OCI-LY7 (cell line): Measurements from ENCODE around the gene SLC39A7. TPM values are rescaled to one million over a fixed set of nuclear protein-coding genes. Genes with fewer than 3 reads are reported as not detected.

Experiments
- BruUV-seq: library from RNA; stranded (reverse); fragments of 400-500 nt; replicated peaks from 2 replicates; lab custom pipeline; 2021; lab: Mats Ljungman, UMichigan
- CTCF ChIA-PET: fragments of 300-600 bp; sonication (Branson Sonifier 250); formaldehyde crosslinking; loops from one replicate; lab custom pipeline; 2022; ENCODE audit warnings: antibody characterized with exemption; ENCODE audit not compliant: unreplicated experiment; lab: Charles Lee
- POLR2A ChIA-PET: fragments of 300-600 bp; sonication (Branson Sonifier 250); formaldehyde crosslinking; loops from one replicate; lab custom pipeline; 2022; ENCODE audit warnings: antibody characterized with exemption; lab: Charles Lee
- DNase-seq: peaks from one replicate; pipeline ENCODE4 v3.0.0-alpha.2; 2015; ENCODE audit warnings: low spot score
- H2AFZ ChIP-seq: fragments of 200-600 bp; sonication (generic), shearing (Covaris generic); 2 replicates; pipeline ENCODE4 v1.6.1; 2014; ENCODE audit warnings: mild to moderate bottlenecking, antibody characterized with exemption, low read length, moderate library complexity
- H3K27ac ChIP-seq: fragments of 200-600 bp; sonication (generic); 2 replicates; pipeline ENCODE4 v1.5.1; 2014; ENCODE audit warnings: mixed run types, low read depth, mild to moderate bottlenecking, moderate library complexity, low read length, inconsistent platforms; ENCODE audit not compliant: poor library complexity, severe bottlenecking
- H3K36me3 ChIP-seq: fragments of 200-600 bp; sonication (generic); 2 replicates; pipeline ENCODE4 v1.6.1; 2014; ENCODE audit warnings: mild to moderate bottlenecking, antibody characterized with exemption, low read length, moderate library complexity, mixed read lengths; ENCODE audit not compliant: insufficient read depth
- H3K4me1 ChIP-seq: fragments of 200-600 bp; sonication (generic); 2 replicates; pipeline ENCODE4 v1.5.1; 2014; ENCODE audit warnings: mild to moderate bottlenecking, low read length; ENCODE audit not compliant: insufficient read depth, poor library complexity, severe bottlenecking
- H3K4me2 ChIP-seq: fragments of 200-600 bp; sonication (generic); 2 replicates; pipeline ENCODE4 v1.6.1; 2014; ENCODE audit warnings: mild to moderate bottlenecking, low read length
- H3K4me3 ChIP-seq: fragments of 200-600 bp; sonication (generic); 2 replicates; pipeline ENCODE4 v1.5.1; 2014; ENCODE audit warnings: mild to moderate bottlenecking, low read depth, low read length; ENCODE audit not compliant: poor library complexity, severe bottlenecking
- H3K79me2 ChIP-seq: fragments of 200-600 bp; sonication (generic); 2 replicates; pipeline ENCODE4 v1.6.1; 2016; ENCODE audit warnings: low read depth, mild to moderate bottlenecking, low read length, moderate library complexity, mixed read lengths; ENCODE audit not compliant: insufficient read depth
- H3K9me2 ChIP-seq: fragments of 200-600 bp; sonication (generic); 2 replicates; pipeline ENCODE4 v1.6.1; 2016; ENCODE audit warnings: mild to moderate bottlenecking, low read length, mixed read lengths; ENCODE audit not compliant: insufficient read depth
- H3K9me3 ChIP-seq: fragments of 200-600 bp; sonication (generic); 2 replicates; pipeline ENCODE4 v1.6.1; 2014; ENCODE audit warnings: mild to moderate bottlenecking, mixed run types, low read length, mixed read lengths
- H4K20me1 ChIP-seq: fragments of 200-600 bp; sonication (generic); 2 replicates; pipeline ENCODE4 v1.6.1; 2014; ENCODE audit warnings: mild to moderate bottlenecking, antibody characterized with exemption, low read length, moderate library complexity, mixed read lengths; ENCODE audit not compliant: insufficient read depth
- CTCF ChIP-seq: fragments of 200-600 bp; sonication (generic); conservative IDR thresholded peaks from 2 replicates; pipeline ENCODE4 v1.5.1; 2014; ENCODE audit warnings: mild to moderate bottlenecking, antibody characterized with exemption, low read length, moderate library complexity, mixed read lengths
- EZH2phosphoT487 ChIP-seq: fragments of 200-600 bp; sonication (generic); IDR thresholded peaks from 2 replicates; pipeline ENCODE4 v1.6.1; 2018; ENCODE audit warnings: low read depth, borderline replicate concordance, mild to moderate bottlenecking, mixed run types, antibody characterized with exemption, low read length, moderate library complexity, mixed read lengths
- intact Hi-C: fragments of 100-400 bp; cut with micrococcal nuclease; formaldehyde crosslinking; loops from one replicate; pipeline ENCODE4 v1.10.0; 2022; ENCODE audit not compliant: unreplicated experiment
- total RNA-seq, 2 experiments: library from RNA; depleted of rRNA in 1 of 2; stranded (reverse); fragments of >200 nt in 1 of 2; shearing (Covaris generic) in 1 of 2; gene quantifications; 2 replicates each; pipeline ENCODE4 v1.2.3, GENCODE V29; 2014 to 2022

SLC39A7 gene
- total RNA-seq, 2 experiments from 2014 or later = 22.9 to 53.2 TPM

GRCh38 chr6:33207552-33208090 is 7.0 kb downstream of the SLC39A7 start:
- H3K27ac ChIP-seq = peak overlapping the region; percentile 47
- DNase-seq = peak; percentile 32
- H4K20me1 ChIP-seq = no peaks in the 10 kb centered on the region
- TSS peak; percentile 95 for BruUV-seq
- peaks cover 40% of the 10 kb centered on the region for H3K4me1 ChIP-seq
- H3K36me3 ChIP-seq = peaks cover 23% of the 10 kb centered on the region
- H3K4me3 ChIP-seq = peak overlapping the region; percentile 90
- intact Hi-C loops = loop anchor here (10.0 kb wide), 1 partner anchor 207 kb away; the partner anchor contains the start of genes CUTA and PHF1
- CTCF ChIA-PET = interaction anchor here (0.6 kb wide), 1 partner anchor 8 kb away, joined by 4 read pairs; no protein-coding TSS in a partner anchor
- peaks cover 6% of the 10 kb centered on the region; the same call in 1 of the 2 replicates for H3K79me2 ChIP-seq
- no peak for TF ChIP-seq CTCF
- TF ChIP-seq EZH2phosphoT487 = no peak
- POLR2A ChIA-PET = interaction anchor here (0.5 to 0.6 kb wide), 2 partner anchors 288 to 470 kb away, joined by 3 read pairs; no protein-coding TSS in a partner anchor
- peak overlapping the region; percentile 65 for H2AFZ ChIP-seq
- no peaks in the 10 kb centered on the region for H3K9me3 ChIP-seq
- H3K9me2 ChIP-seq = no peaks in the 10 kb centered on the region
- peak overlapping the region; percentile 91 for H3K4me2 ChIP-seq

- TF ChIP-seq CTCF (no peak), EZH2phosphoT487 (no peak)
- BruUV-seq = no TSS peak
- Histone ChIP-seq H3K79me2 (peaks cover 6% of the 10 kb centered on the region; the same call in 1 of the 2 replicates), H3K4me3 (peak within 1 kb of the TSS; percentile 90), H3K36me3 (peaks cover 16% of the 10 kb centered on the region), H3K9me3 (no peaks in the 10 kb centered on the region), H3K4me2 (peak within 1 kb of the TSS; percentile 91), H3K9me2 (no peaks in the 10 kb centered on the region), H4K20me1 (no peaks in the 10 kb centered on the region), H2AFZ (peak within 1 kb of the TSS; percentile 65), H3K4me1 (peaks cover 40% of the 10 kb centered on the region), H3K27ac (peak within 1 kb of the TSS; percentile 47)
- intact Hi-C loops = loop anchor here (10.0 kb wide), 1 partner anchor 206 kb away; the partner anchor contains the start of genes CUTA and PHF1
- CTCF ChIA-PET = interaction anchor here (0.6 to 0.7 kb wide), 4 partner anchors 9 to 91 kb away, joined by 3 to 7 read pairs (median 4); no protein-coding TSS in a partner anchor
- DNase-seq = peak; percentile 85
- POLR2A ChIA-PET = interaction anchor here (0.6 to 1.5 kb wide), 9 partner anchors 9 to 940 kb away, joined by 3 to 5 read pairs (median 3); no protein-coding TSS in a partner anchor
Observed at GRCh38 chr6:33208091-33208967, 7.7 kb downstream of the SLC39A7 start, which contains the start of gene RING1. TSS of gene RING1 (plus strand) at chr6:33208500. CDS start at chr6:33208823, 323 bp downstream.
